ENCODE data around the gene BICRAL.

BICRAL gene

DNA sequence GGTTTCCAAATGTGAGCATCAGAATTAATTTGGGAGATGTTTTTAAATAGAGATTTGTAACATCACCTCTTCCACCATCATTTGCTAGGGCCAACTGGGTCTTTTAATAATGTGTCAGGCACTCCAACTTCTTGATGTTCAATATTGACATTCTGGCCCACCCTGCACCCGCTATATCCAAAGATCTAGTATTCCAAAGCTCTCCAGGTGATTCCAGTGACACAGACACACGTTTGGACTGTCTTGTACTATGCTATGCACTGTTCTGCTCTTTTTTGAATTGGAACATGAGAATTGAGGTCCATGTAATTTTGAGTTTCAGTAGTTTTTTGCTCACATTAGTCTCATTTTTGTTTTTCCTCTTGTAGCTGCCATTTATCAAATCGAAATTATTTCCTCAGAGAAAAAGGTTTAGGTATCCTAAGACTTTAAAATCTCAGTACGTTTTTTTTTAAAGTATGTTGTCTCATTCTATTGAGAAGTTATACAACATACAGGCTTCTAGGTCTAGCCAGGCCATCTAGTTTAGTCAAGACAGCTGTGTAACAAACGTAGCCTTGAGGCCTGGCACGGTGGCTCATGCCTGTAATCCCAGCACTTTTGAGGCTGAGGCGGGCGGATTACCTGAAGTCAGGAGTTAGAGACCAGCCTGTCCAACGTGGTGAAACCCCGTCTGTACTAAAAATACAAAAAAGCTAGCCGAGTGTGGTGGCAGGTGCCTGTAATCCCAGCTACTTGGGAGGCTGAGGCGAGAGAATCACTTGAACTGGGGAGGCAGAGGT is 3.1 kb downstream of the BICRAL start:
- TF ChIP-seq, protein P1, sequence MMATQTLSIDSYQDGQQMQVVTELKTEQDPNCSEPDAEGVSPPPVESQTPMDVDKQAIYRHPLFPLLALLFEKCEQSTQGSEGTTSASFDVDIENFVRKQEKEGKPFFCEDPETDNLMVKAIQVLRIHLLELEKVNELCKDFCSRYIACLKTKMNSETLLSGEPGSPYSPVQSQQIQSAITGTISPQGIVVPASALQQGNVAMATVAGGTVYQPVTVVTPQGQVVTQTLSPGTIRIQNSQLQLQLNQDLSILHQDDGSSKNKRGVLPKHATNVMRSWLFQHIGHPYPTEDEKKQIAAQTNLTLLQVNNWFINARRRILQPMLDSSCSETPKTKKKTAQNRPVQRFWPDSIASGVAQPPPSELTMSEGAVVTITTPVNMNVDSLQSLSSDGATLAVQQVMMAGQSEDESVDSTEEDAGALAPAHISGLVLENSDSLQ (IDR thresholded peaks at IDR 0.05), result no peak
- TF ChIP-seq ARNT (IDR thresholded peaks at IDR 0.05) (no peak), TARDBP (IDR thresholded peaks at IDR 0.05) (no peak), FOXM1 (IDR thresholded peaks at IDR 0.05; ENCODE audit: borderline replicate concordance) (no peak), L3MBTL2 (conservative IDR thresholded peaks at IDR 0.05) (no peak), SP1 (IDR thresholded peaks at IDR 0.05) (no peak), NFRKB (IDR thresholded peaks at IDR 0.05) (no peak), CTBP1 (IDR thresholded peaks at IDR 0.05; ENCODE audit: borderline replicate concordance) (no peak), FOXA1 (IDR thresholded peaks at IDR 0.05) (no peak), HDGF (IDR thresholded peaks at IDR 0.05; ENCODE audit: borderline replicate concordance) (no peak)
- no peak for DNase-seq (ENCODE audit: extremely low spot score)

DNA sequence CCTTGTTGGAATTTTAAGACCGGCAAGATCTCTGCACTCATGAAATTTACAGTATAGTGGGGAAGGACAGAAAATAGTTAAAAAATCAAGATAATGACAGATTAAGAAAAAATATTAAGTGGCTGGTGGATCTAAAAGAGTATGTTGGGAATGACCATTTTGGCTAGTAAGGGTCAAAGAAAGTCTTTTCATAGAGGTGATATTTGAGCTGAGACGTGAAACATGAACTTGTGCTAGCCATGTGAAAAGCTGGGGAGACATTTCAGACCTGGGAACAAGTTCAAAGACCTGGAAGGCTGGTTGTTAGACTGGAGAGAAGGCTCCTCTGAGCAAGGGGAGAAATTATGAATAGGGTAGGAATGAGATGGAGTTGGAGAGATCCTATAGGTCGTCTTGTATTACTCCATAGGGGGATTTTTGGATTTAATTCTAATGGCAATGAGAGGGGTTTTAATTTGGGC is 4.7 kb downstream of the BICRAL start:
- no peak for DNase-seq (ENCODE audit: extremely low spot score)
- TF ChIP-seq ARNT (IDR thresholded peaks at IDR 0.05), result no peak
- TF ChIP-seq, protein P1 (IDR thresholded peaks at IDR 0.05), result no peak
- CTCF ChIA-PET, result interaction anchor here (0.9 kb wide), 1 partner anchor 11 kb away, joined by 4 read pairs; no protein-coding TSS in a partner anchor
- POLR2A ChIA-PET, result interaction anchor here (9.7 kb wide), 1 partner anchor 40 kb away, joined by 128 read pairs; the partner anchor contains the start of gene TBCC

More for the DNA sequence above, 3.1 kb downstream of the BICRAL start:
- ChIA-PET CTCF (no interaction called here), POLR2A (interaction anchor here (0.6 to 9.7 kb wide), 3 partner anchors 26 to 221 kb away, joined by 3 to 128 read pairs (median 4); partner anchors contain the start of genes TBCC and UBR2)

DNA sequence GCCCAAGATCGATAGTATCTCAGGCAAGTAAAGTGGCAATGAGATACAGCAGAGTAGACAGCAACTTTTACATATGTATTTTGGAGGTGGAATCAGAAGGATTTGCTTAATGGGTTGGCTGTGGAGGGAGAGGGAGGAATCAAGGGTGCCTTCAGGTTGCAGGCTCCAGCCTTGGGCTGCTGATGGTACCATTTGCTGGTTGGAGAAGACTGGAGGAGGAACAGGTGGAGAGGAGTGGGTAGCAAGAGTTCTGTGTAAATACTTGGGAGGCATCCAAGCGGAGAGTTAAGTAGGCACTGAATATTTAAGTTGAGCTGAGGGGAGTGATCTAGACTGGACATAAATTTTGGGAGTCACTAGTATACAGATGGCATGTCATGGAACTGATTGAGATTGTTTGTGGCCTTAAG is 5.2 kb downstream of the BICRAL start:
- ChIA-PET POLR2A (interaction anchor here (1.1 to 9.7 kb wide), 2 partner anchors 40 to 93 kb away, joined by 6 to 128 read pairs; partner anchors contain the start of genes RPL7L1 and TBCC), CTCF (interaction anchor here (0.8 to 0.9 kb wide), 2 partner anchors 10 to 86 kb away, joined by 3 to 4 read pairs; no protein-coding TSS in a partner anchor)
- TF ChIP-seq ZNF384 (IDR thresholded peaks at IDR 0.05), result no peak
- no peak for TF ChIP-seq NFRKB (IDR thresholded peaks at IDR 0.05)
- TF ChIP-seq SP1 (IDR thresholded peaks at IDR 0.05), result no peak
- no peak for TF ChIP-seq SUZ12 (IDR thresholded peaks at IDR 0.05)
- TF ChIP-seq CTBP1 (IDR thresholded peaks at IDR 0.05; ENCODE audit: borderline replicate concordance), result no peak
- TF ChIP-seq BHLHE40 (IDR thresholded peaks at IDR 0.05; ENCODE audit: borderline replicate concordance), result no peak
- TF ChIP-seq FOXA1 (IDR thresholded peaks at IDR 0.05), result no peak
- no peak for TF ChIP-seq FOXK2 (IDR thresholded peaks at IDR 0.05)
- TF ChIP-seq HDGF (IDR thresholded peaks at IDR 0.05; ENCODE audit: borderline replicate concordance), result no peak
- TF ChIP-seq, protein P1 (IDR thresholded peaks at IDR 0.05), result no peak
- TF ChIP-seq ARNT (IDR thresholded peaks at IDR 0.05), result no peak
- no peak for TF ChIP-seq ELF4 (IDR thresholded peaks at IDR 0.05)
- TF ChIP-seq L3MBTL2 (conservative IDR thresholded peaks at IDR 0.05), result no peak
- no peak for TF ChIP-seq FOXM1 (IDR thresholded peaks at IDR 0.05; ENCODE audit: borderline replicate concordance)
- no peak for TF ChIP-seq LEF1 (IDR thresholded peaks at IDR 0.05; ENCODE audit: borderline replicate concordance)
- no peak for TF ChIP-seq TARDBP (IDR thresholded peaks at IDR 0.05)
- no peak for DNase-seq (ENCODE audit: extremely low spot score)

DNA sequence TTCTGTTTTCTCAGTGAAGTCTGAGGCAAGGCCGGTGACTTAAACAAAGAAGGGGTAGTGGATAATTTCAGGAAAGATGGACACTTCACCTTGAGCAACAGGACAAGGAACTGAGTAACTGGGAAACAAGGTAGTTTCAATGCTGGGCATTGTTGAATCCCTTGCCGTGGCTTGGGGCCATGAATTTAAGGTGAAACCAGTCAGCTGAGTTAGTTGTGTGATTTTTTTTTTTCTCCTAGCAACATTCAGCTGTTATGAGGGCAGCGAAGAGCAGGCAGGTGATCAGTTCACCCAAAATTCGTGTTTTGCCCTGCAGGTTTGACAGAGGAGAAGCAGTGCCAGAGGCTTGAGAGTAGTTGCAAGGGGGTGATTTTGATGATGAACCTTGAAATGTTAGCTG is 6.8 kb downstream of the BICRAL start:
- no peak for DNase-seq (ENCODE audit: extremely low spot score)
- CTCF ChIA-PET, result no interaction called here
- POLR2A ChIA-PET, result no interaction called here
- TF ChIP-seq CTBP1 (IDR thresholded peaks at IDR 0.05; ENCODE audit: borderline replicate concordance) (no peak), FOXM1 (IDR thresholded peaks at IDR 0.05; ENCODE audit: borderline replicate concordance) (no peak), ARNT (IDR thresholded peaks at IDR 0.05) (no peak), FOXA1 (IDR thresholded peaks at IDR 0.05) (no peak), ELF4 (IDR thresholded peaks at IDR 0.05) (no peak), L3MBTL2 (conservative IDR thresholded peaks at IDR 0.05) (no peak), ZNF384 (IDR thresholded peaks at IDR 0.05) (no peak), LEF1 (IDR thresholded peaks at IDR 0.05; ENCODE audit: borderline replicate concordance) (no peak), BHLHE40 (IDR thresholded peaks at IDR 0.05; ENCODE audit: borderline replicate concordance) (no peak), SUZ12 (IDR thresholded peaks at IDR 0.05) (no peak), HDGF (IDR thresholded peaks at IDR 0.05; ENCODE audit: borderline replicate concordance) (no peak), SP1 (IDR thresholded peaks at IDR 0.05) (no peak), NFRKB (IDR thresholded peaks at IDR 0.05) (no peak)
- TF ChIP-seq, protein P1 (IDR thresholded peaks at IDR 0.05), result no peak

DNA sequence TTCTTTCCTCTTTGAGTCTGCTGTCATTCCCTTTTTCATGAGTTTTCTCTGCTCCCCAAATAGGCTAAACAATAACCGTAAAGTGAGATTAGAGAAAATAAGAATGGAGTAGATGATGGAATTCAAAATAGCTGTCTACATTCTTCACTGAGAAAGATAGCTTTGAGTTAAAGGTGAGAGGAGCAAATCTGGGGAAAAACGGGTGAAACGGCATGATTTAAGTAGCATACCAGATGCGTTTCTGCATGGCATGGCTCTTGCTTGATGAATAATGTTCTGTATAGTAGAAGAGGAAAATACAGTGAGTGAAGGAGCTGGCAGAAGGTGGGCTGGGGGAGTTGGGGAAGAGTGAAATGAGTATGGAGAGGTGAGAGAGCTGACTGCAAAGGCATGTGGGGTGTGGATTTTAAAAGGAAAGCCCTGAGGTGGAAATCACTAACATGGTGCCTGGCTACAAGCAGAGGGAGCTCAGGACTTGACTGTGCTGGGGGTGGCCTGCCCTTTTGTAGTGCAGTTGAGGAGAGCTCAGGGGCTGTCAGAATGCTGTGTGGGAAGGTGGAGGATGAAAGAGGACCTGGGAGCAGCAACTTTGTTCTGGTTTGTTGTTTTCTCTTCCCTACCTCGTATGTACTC is 8.8 kb downstream of the BICRAL start:
- CTCF ChIA-PET, result no interaction called here
- no peak for DNase-seq (ENCODE audit: extremely low spot score)
- TF ChIP-seq NFRKB (IDR thresholded peaks at IDR 0.05) (no peak), ZNF384 (IDR thresholded peaks at IDR 0.05) (no peak), FOXA1 (IDR thresholded peaks at IDR 0.05) (no peak), FOXK2 (IDR thresholded peaks at IDR 0.05) (no peak), FOXM1 (IDR thresholded peaks at IDR 0.05; ENCODE audit: borderline replicate concordance) (no peak), ARNT (IDR thresholded peaks at IDR 0.05) (no peak), BHLHE40 (IDR thresholded peaks at IDR 0.05; ENCODE audit: borderline replicate concordance) (no peak), ELF4 (IDR thresholded peaks at IDR 0.05) (no peak), L3MBTL2 (conservative IDR thresholded peaks at IDR 0.05) (no peak), HDGF (IDR thresholded peaks at IDR 0.05; ENCODE audit: borderline replicate concordance) (no peak), SUZ12 (IDR thresholded peaks at IDR 0.05) (no peak), CTBP1 (IDR thresholded peaks at IDR 0.05; ENCODE audit: borderline replicate concordance) (no peak)
- POLR2A ChIA-PET, result interaction anchor here (0.7 to 1.3 kb wide), 5 partner anchors 9 to 263 kb away, joined by 3 to 4 read pairs (median 3); partner anchors contain the start of genes BICRAL, CUL7 and RPL7L1
